Epidermal melanocyte (primary cell): ENCODE measurements around the gene PLCB1.

ENCODE experiments used
- DNase-seq: peaks from one replicate; pipeline ENCODE4 v3.0.0; 2011; ENCODE audit warnings: low spot score; ENCODE audit not compliant: insufficient read length

PLCB1 gene

DNA sequence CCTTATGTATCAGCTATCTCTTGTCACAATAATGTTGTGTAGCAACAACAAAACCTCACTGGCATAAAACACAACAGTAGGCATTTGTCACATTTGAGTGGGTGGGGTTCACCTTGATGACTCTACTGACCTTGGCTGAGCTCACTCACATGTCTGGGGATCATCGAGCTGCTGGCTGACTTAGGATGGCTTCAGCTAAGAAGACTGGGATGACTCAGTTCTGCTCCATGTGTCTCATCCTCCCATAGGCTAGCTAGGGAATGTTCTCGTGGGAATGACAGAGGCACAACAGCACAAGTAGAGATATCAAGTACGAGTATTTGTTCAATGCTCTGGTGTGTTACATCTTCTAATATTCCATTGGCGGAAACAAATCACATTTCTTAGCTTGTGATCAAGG, 167.9 kb downstream of the PLCB1 start:
- DNase-seq = no peak

GRCh38 chr20:8301655-8302054, 169.6 kb downstream of the PLCB1 start:
- DNase-seq = no peak

- DNase-seq = no peak
These were observed 171.6 kb downstream of the PLCB1 start for GRCh38 chr20:8303651-8304050.

GRCh38 chr20:8304124-8304816, 172.2 kb downstream of the PLCB1 start:
- no peak for DNase-seq

DNA sequence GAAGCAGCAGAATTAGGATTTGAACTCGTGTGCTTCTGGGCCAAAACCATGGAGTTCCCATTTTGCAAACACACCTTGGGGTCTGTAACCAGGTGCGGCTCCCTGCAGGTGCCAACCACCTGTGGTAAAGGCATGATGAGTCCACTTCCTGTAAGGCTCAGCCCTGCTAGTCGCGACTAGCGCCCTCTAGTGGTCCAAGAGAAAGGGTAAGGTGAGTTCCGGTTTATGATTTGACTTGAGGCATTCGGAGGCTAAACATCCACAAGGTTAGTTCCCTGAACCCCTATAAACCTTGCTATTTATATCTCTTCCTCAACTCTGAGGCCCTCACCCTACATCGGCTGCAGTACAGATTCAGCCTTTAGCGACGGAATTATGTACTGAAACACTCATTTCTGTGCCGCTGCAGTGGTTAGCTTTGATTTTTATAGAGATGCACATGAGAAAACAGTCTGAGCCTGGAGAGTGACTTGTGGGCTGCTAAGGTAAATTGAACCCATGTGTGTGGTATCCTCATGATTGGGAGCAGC, 173.4 kb downstream of the PLCB1 start:
- DNase-seq = no peak

DNA sequence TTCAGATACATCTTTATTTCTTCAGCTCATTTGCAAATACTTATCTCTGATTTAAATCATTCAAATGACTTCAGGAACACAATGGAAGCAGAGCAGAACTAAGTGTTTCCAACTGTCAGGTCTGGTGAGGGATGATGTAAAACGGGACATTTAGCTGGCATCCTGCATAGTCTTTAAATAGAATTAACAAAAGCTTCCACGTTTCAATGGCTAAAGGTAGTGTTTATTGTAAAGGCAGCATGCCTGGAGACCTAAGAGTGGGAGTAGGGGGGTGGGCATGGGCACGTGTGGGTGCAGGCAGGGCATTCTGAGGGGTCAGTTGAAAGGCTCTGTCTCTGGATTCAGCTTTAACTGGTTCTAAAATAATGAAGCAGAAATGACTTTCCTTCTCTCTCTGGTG, 174.9 kb downstream of the PLCB1 start:
- DNase-seq = no peak

- DNase-seq = no peak
These were observed 177.6 kb downstream of the PLCB1 start for GRCh38 chr20:8309634-8310033.

DNA sequence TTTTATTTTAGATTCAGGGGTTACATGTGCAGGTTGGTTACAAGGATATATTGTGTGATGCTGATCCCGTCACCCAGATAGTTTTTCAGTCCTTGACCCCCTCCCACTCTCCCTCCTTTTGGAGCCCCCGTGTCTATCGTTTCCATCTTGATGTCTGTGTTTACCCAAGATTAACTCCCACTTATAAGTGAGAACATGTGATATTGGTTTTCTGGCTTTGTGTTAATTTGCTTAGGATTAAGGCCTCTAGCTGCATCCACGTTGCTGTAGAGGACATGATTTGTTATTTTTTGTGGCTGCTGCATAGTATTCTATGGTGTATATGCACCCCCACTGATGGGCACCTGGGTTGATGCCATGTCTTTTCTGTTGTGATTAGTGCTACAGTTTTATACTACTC, 178.6 kb downstream of the PLCB1 start:
- DNase-seq = no peak

DNA sequence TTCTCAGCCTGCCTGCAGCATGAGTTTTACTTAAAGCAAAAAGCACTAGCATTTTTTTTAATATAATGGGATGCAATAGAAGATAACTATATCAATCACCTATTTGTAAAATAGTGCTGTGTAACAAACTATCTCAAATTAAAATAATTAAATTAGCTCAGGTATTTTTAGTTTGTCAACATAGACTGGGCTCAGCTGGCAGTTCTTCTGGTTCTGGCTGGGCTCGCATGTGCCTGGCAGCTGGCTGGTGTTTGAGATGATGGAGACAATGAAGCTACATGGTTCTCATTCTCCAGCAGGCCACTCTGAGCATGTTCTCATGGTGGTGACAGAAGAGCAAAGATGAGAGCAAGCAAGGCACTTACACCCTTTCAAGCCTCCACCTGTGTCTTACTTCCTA, 181.0 kb downstream of the PLCB1 start:
- DNase-seq = no peak

GRCh38 chr20:8315639-8316573, 183.8 kb downstream of the PLCB1 start:
- DNase-seq = no peak

GRCh38 chr20:8317448-8317847, 185.4 kb downstream of the PLCB1 start:
- DNase-seq = no peak

DNA sequence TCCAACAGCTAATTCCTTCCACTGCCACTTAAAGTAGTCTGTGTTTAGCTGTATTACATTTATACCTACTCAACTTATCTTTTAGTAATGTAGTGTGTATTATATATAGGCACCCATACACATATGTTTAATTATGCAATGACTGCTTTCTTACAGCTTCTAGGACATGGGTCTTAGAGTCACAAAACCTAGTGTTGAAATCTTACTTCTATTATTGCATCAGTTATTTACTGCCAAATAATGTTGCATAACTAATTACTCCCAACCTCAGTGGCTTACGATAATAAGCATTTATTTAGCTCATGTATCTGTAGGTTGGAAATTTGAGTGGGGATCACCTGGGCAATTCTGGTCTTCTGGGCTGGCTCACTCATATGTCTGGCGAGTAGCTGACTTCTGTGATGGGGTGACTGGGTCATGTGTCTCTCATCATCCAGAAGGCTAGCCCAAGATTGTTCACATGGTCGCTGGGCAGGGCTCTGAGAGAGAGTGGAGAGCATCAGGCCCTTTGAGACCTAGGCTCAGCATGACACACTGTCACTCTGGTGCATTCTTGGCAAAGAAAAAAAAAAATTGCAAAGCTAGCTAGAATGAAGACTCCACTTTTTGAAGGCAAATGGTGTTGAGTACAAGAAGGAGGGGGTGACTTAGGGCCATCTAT, 187.0 kb downstream of the PLCB1 start:
- DNase-seq = no peak

- DNase-seq = no peak
These were observed 188.2 kb downstream of the PLCB1 start for GRCh38 chr20:8320306-8320705.

GRCh38 chr20:8321001-8321400, 188.9 kb downstream of the PLCB1 start:
- DNase-seq = no peak

DNA sequence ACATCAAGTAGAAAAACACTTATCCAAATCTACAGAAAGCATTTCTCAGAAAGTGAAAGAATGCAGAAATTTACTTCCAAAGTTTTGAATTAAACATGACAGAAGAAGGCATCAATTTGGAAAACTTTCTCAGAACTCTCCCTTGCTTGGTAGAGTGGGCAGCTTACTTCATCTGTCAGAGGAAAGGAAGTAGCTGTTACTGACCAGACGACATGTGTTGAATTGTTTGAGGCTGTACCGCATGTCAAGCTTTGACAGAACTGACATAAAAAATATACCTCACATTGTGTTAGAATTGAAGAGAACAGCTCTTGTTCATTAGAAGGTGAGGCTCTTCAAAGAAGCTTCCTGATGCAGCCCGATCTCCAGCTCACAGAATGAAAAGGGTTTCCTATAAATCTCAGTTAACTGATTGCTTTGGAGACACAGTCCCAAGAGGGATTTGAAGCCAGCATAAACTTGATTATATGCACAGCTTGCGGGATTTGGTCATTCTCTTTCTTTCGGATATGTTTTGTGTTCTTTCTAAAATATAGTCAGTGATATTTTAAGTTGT, 190.7 kb downstream of the PLCB1 start:
- no peak for DNase-seq

DNA sequence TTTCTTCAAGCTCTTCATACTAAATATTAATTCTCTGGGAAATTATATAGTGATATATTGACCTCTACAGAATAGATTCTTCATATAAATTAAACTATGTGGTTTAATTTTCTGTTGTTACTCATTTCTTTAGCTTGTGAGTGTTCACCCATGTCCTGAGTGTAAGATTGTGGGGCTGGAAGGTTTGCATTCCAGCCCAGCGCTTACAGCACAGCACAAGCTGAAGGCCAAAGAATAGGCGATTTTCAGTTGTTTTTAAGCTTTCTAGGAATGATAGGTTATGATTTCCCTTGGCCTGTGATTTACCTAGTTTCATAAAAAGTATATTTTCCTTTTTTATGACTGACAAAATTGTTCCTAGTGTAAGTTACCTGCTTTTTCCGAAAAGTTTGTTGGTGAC, 194.1 kb downstream of the PLCB1 start:
- no peak for DNase-seq

GRCh38 chr20:8326899-8327298, 194.8 kb downstream of the PLCB1 start:
- DNase-seq = no peak

DNA sequence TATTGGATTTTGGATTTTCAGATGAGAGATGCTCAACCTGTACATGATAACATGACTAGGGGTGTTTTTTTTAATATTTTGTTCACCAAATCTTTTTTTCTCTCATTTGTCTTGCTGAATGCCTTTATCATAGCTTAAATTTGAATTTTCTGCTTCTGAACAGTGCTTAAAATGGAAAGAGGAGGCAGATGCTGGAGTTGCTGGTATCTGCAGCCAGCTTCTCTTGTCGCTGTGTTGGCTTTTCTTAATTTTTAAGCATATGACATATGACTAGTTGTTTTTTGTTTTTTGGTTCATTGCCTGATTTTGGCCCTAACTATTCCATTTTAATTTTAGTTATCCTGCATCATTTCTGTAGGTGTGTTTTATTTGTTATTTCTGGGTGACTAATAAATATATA, 196.1 kb downstream of the PLCB1 start:
- no peak for DNase-seq

- no peak for DNase-seq
These were observed 198.3 kb downstream of the PLCB1 start for GRCh38 chr20:8330319-8330784.

GRCh38 chr20:8330785-8331695, 199.0 kb downstream of the PLCB1 start:
- DNase-seq = no peak
